H9 (cell line): ENCODE results near the gene ABCD3. TPM values are rescaled to one million over a fixed set of nuclear protein-coding genes. Genes with fewer than 3 reads are reported as not detected.

Experiments
- DNase-seq: peaks from one replicate; pipeline ENCODE4 v3.0.0-alpha.2; 2017
- H2AFZ ChIP-seq: one replicate; pipeline ENCODE4 v1.6.1; 2013; ENCODE audit warnings: mild to moderate bottlenecking, low read length, control low read depth, moderate library complexity
- H2AK5ac ChIP-seq: 2 replicates; pipeline ENCODE4 v1.6.1; 2013; ENCODE audit warnings: low read length, control low read depth, mixed read lengths; ENCODE audit not compliant: insufficient read length
- H2BK120ac ChIP-seq: one replicate; pipeline ENCODE4 v1.6.1; 2013; ENCODE audit warnings: low read depth, mild to moderate bottlenecking, low read length, control low read depth, inconsistent platforms; ENCODE audit not compliant: poor library complexity, severe bottlenecking
- H2BK12ac ChIP-seq: 2 replicates; pipeline ENCODE4 v1.6.1; 2013; ENCODE audit warnings: low read length, control low read depth, mixed read lengths, low read depth; ENCODE audit not compliant: insufficient read length
- H2BK15ac ChIP-seq: 2 replicates; pipeline ENCODE4 v1.6.1; 2013; ENCODE audit warnings: low read depth, low read length, control low read depth
- H2BK20ac ChIP-seq: one replicate; pipeline ENCODE4 v1.6.1; 2013; ENCODE audit warnings: low read depth, mild to moderate bottlenecking, low read length, control low read depth, inconsistent platforms; ENCODE audit not compliant: poor library complexity, severe bottlenecking
- H2BK5ac ChIP-seq: 2 replicates; pipeline ENCODE4 v1.6.1; 2013; ENCODE audit warnings: low read length, control low read depth, mixed read lengths; ENCODE audit not compliant: insufficient read length
- H3K14ac ChIP-seq: 2 replicates; pipeline ENCODE4 v1.6.1; 2013; ENCODE audit warnings: low read length, control low read depth; ENCODE audit not compliant: insufficient read depth
- H3K18ac ChIP-seq: 2 replicates; pipeline ENCODE4 v1.6.1; 2013; ENCODE audit warnings: low read depth, mild to moderate bottlenecking, mixed read lengths, low read length, control low read depth; ENCODE audit not compliant: insufficient read length
- H3K23ac ChIP-seq: 2 replicates; pipeline ENCODE4 v1.6.1; 2013; ENCODE audit warnings: low read length, control low read depth, mixed read lengths, low read depth; ENCODE audit not compliant: insufficient read length
- H3K23me2 ChIP-seq: 2 replicates; pipeline ENCODE4 v1.6.1; 2013; ENCODE audit warnings: low read depth, mild to moderate bottlenecking, mixed read lengths, low read length, control low read depth; ENCODE audit not compliant: insufficient read length, poor library complexity, severe bottlenecking
- H3K27ac ChIP-seq: 2 replicates; pipeline ENCODE4 v1.5.1; 2013; ENCODE audit warnings: low read length, control low read depth, mixed read lengths, low read depth; ENCODE audit not compliant: insufficient read length
- H3K27me3 ChIP-seq: 2 replicates; pipeline ENCODE4 v1.6.1; 2013; ENCODE audit warnings: low read length, control low read depth, inconsistent platforms; ENCODE audit not compliant: insufficient read depth
- H3K4ac ChIP-seq: 2 replicates; pipeline ENCODE4 v1.6.1; 2013; ENCODE audit warnings: low read depth, mild to moderate bottlenecking, control low read depth, inconsistent platforms, low read length, moderate library complexity
- H3K4me1 ChIP-seq: 2 replicates; pipeline ENCODE4 v1.6.1; 2013; ENCODE audit warnings: low read length, control low read depth, inconsistent platforms; ENCODE audit not compliant: insufficient read depth
- H3K4me2 ChIP-seq: 2 replicates; pipeline ENCODE4 v1.6.1; 2013; ENCODE audit warnings: low read length, control low read depth, mixed read lengths; ENCODE audit not compliant: insufficient read length, insufficient read depth
- H3K56ac ChIP-seq: 2 replicates; pipeline ENCODE4 v1.6.1; 2013; ENCODE audit warnings: low read depth, mild to moderate bottlenecking, mixed read lengths, low read length, control low read depth; ENCODE audit not compliant: insufficient read length
- H3K79me1 ChIP-seq: 2 replicates; pipeline ENCODE4 v1.6.1; 2013; ENCODE audit warnings: low read depth, mild to moderate bottlenecking, moderate library complexity, low read length, control low read depth, inconsistent platforms; ENCODE audit not compliant: insufficient read depth, poor library complexity, severe bottlenecking
- H3K79me2 ChIP-seq: 2 replicates; pipeline ENCODE4 v1.6.1; 2013; ENCODE audit warnings: low read length, control low read depth, inconsistent platforms; ENCODE audit not compliant: insufficient read depth
- H3K9ac ChIP-seq: 2 replicates; pipeline ENCODE4 v1.6.1; 2013; ENCODE audit warnings: low read length, control low read depth, mixed read lengths; ENCODE audit not compliant: insufficient read length; ENCODE audit errors: extremely low read depth
- H3K9me3 ChIP-seq: one replicate; pipeline ENCODE4 v1.6.1; 2013; ENCODE audit warnings: low read depth, low read length, inconsistent platforms; ENCODE audit not compliant: control insufficient read depth
- H3T11ph ChIP-seq: one replicate; pipeline ENCODE4 v1.6.1; 2013; ENCODE audit warnings: mild to moderate bottlenecking, low read length, control low read depth, inconsistent platforms
- H4K20me1 ChIP-seq: one replicate; pipeline ENCODE4 v1.6.1; 2013; ENCODE audit not compliant: control insufficient read depth, insufficient read length, insufficient read depth
- H4K5ac ChIP-seq: 2 replicates; pipeline ENCODE4 v1.6.1; 2013; ENCODE audit warnings: low read depth, mild to moderate bottlenecking, mixed read lengths, low read length, control low read depth; ENCODE audit not compliant: insufficient read length
- H4K8ac ChIP-seq: replicated peaks from 2 replicates; pipeline ENCODE4 v1.6.1; 2013; ENCODE audit warnings: low read length, control low read depth, mixed read lengths, low read depth; ENCODE audit not compliant: insufficient read length
- H4K91ac ChIP-seq: 2 replicates; pipeline ENCODE4 v1.6.1; 2013; ENCODE audit warnings: low read depth, mild to moderate bottlenecking, moderate library complexity, mixed read lengths, low read length, control low read depth; ENCODE audit not compliant: insufficient read length
- H3K27ac Mint-ChIP-seq, 3 experiments: 2 replicates in 2 of 3; 3 replicates in 1 of 3; pipeline ENCODE4 v1.8.0; 2020 to 2021; ENCODE audit warnings: mixed read lengths in 3 of 3, mild to moderate bottlenecking in 1 of 3, moderate library complexity in 1 of 3
- H3K27me3 Mint-ChIP-seq: 2 replicates; pipeline ENCODE4 v1.8.0; 2021; ENCODE audit warnings: low read depth, mild to moderate bottlenecking, moderate library complexity, mixed read lengths
- H3K36me3 Mint-ChIP-seq, 3 experiments: 2 replicates in 2 of 3; 3 replicates in 1 of 3; pipeline ENCODE4 v1.8.0; 2020 to 2021; ENCODE audit warnings: low read depth in 3 of 3, mixed read lengths in 3 of 3; ENCODE audit not compliant: insufficient read depth in 1 of 3
- H3K4me1 Mint-ChIP-seq, 2 experiments: 2 replicates each; pipeline ENCODE4 v1.8.0; 2020; ENCODE audit warnings: mixed read lengths in 2 of 2
- H3K4me3 Mint-ChIP-seq, 2 experiments: 2 replicates in 1 of 2; 3 replicates in 1 of 2; pipeline ENCODE4 v1.8.0; 2020 to 2021; ENCODE audit warnings: mild to moderate bottlenecking in 2 of 2, mixed read lengths in 2 of 2, moderate library complexity in 1 of 2
- H3K9me3 Mint-ChIP-seq, 2 experiments: 2 replicates in 1 of 2; 3 replicates in 1 of 2; pipeline ENCODE4 v1.8.0; 2020; ENCODE audit warnings: mild to moderate bottlenecking in 2 of 2, mixed read lengths in 2 of 2, moderate library complexity in 1 of 2
- WGBS: extraction: QIAGEN DNeasy Blood & Tissue Kit; methylation state at CpG from one replicate; pipeline ENCODE4 v1.1.7; 2013; ENCODE audit warnings: missing lambda C conversion rate, low lambda C conversion rate, mixed read lengths; ENCODE audit not compliant: insufficient read length; ENCODE audit errors: extremely low coverage; 5-methylcytosine and 5-hydroxymethylcytosine counted together
- total RNA-seq: library from RNA; stranded (reverse); gene quantifications from 2 replicates; pipeline ENCODE4 v1.2.1, GENCODE V29; 2021
- TF ChIP-seq, protein P1 (sequence below): fragments of 200-600 bp; sonication (generic); conservative IDR thresholded peaks from 3 replicates; pipeline ENCODE4 v1.8.0; 2021; ENCODE audit warnings: antibody characterized with exemption, mild to moderate bottlenecking

ABCD3 gene
- total RNA-seq, 1 experiment from 2014 or later, result 32.0 TPM

DNA sequence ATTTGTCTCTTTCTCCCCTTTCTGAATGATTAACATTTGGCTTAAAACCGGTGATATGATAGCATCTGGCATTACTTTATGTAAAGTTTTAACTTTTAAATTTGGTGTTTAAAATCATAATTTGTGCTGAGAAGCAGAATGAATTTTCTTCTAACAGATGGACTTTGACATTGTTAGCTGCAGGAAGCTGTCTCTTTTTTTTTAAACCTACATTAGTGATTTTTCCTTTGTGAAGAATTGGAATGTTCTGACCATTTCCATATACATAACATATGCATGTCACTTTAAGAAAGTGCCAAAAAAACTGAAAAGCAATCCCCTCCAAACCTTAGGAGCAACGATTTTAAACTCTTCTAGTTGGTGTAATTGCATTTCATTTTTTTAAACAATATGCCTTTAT, 101.2 kb downstream of the ABCD3 start:
- Histone ChIP-seq H3T11ph (no peak overlapping the region), H4K20me1 (no peaks in the 10 kb centered on the region), H3K27me3 (no peaks in the 10 kb centered on the region), H3K79me1 (no peaks in the 10 kb centered on the region), H3K4me2 (no peak overlapping the region), H3K4me1 (peaks cover 4% of the 10 kb centered on the region; the same call in 1 of the 2 replicates), H2BK5ac (no peak overlapping the region), H4K5ac (no peak overlapping the region), H4K8ac (no peak overlapping the region), H2BK20ac (no peak overlapping the region), H4K91ac (no peak overlapping the region), H3K4ac (no peak overlapping the region), H2AFZ (no peak overlapping the region), H3K9me3 (no peaks in the 10 kb centered on the region), H3K23me2 (no peaks in the 10 kb centered on the region), H2BK120ac (no peak overlapping the region), H3K23ac (no peak overlapping the region), H3K79me2 (no peaks in the 10 kb centered on the region), H2BK15ac (no peak overlapping the region), H3K9ac (no peak overlapping the region), H3K27ac (no peak overlapping the region), H2AK5ac (no peak overlapping the region), H3K14ac (no peak overlapping the region), H2BK12ac (no peak overlapping the region), H3K18ac (no peak overlapping the region), H3K56ac (no peak overlapping the region)
- no peaks in the 10 kb centered on the region for H3K36me3 Mint-ChIP-seq
- TF ChIP-seq, protein P1, sequence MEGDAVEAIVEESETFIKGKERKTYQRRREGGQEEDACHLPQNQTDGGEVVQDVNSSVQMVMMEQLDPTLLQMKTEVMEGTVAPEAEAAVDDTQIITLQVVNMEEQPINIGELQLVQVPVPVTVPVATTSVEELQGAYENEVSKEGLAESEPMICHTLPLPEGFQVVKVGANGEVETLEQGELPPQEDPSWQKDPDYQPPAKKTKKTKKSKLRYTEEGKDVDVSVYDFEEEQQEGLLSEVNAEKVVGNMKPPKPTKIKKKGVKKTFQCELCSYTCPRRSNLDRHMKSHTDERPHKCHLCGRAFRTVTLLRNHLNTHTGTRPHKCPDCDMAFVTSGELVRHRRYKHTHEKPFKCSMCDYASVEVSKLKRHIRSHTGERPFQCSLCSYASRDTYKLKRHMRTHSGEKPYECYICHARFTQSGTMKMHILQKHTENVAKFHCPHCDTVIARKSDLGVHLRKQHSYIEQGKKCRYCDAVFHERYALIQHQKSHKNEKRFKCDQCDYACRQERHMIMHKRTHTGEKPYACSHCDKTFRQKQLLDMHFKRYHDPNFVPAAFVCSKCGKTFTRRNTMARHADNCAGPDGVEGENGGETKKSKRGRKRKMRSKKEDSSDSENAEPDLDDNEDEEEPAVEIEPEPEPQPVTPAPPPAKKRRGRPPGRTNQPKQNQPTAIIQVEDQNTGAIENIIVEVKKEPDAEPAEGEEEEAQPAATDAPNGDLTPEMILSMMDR, result no peak
- WGBS, result no CpG with 5 or more reads among the region's 2 CpGs
- H3K9me3 Mint-ChIP-seq, result no peaks in the 10 kb centered on the region
- peaks cover 0 to 11% of the 10 kb centered on the region in 2 experiments; a peak in 2 of 4 replicates for H3K4me1 Mint-ChIP-seq
- no peak for DNase-seq
- no peak overlapping the region for H3K4me3 Mint-ChIP-seq
- H3K27me3 Mint-ChIP-seq, result no peaks in the 10 kb centered on the region
- no peak overlapping the region for H3K27ac Mint-ChIP-seq
